ENCODE data around the gene DPF3.
"Not testable (repeated sequence)": the region's sequence is repeated elsewhere in the genome, so short reads cannot be mapped to it uniquely, and the experiment has no call there.

Gene DPF3

GRCh38 chr14:72880820-72881219 is 13.1 kb downstream of the DPF3 start:
- no peak for DNase-seq (ENCODE audit: low read depth)

GRCh38 chr14:72880164-72880563 is 13.7 kb downstream of the DPF3 start:
- no peak for DNase-seq (ENCODE audit: low read depth)

- DNase-seq (ENCODE audit: low read depth): no peak
Observed at GRCh38 chr14:72879431-72879830, 14.5 kb downstream of the DPF3 start.

- DNase-seq (ENCODE audit: low read depth): no peak
Observed at GRCh38 chr14:72878746-72879145, 15.2 kb downstream of the DPF3 start.

- no peak for DNase-seq (ENCODE audit: low read depth)
Observed at GRCh38 chr14:72876710-72877063, 17.2 kb downstream of the DPF3 start.

- no peak for DNase-seq (ENCODE audit: low read depth)
Observed at GRCh38 chr14:72876005-72876709, 17.7 kb downstream of the DPF3 start.

- not testable (repeated sequence) for DNase-seq (ENCODE audit: low read depth)
Observed at GRCh38 chr14:72870878-72871277, 23.0 kb downstream of the DPF3 start.

GRCh38 chr14:72869407-72870329 is 24.2 kb downstream of the DPF3 start:
- DNase-seq (ENCODE audit: low read depth): no peak

- DNase-seq (ENCODE audit: low read depth): no peak
Observed at GRCh38 chr14:72868500-72868899, 25.4 kb downstream of the DPF3 start.

- DNase-seq (ENCODE audit: low read depth): no peak
Observed at GRCh38 chr14:72864712-72865365, 29.1 kb downstream of the DPF3 start.

GRCh38 chr14:72863216-72864006 is 30.5 kb downstream of the DPF3 start:
- no peak for DNase-seq (ENCODE audit: low read depth)

- no peak for DNase-seq (ENCODE audit: low read depth)
Observed at GRCh38 chr14:72856530-72857266, 37.2 kb downstream of the DPF3 start.

- no peak for DNase-seq (ENCODE audit: low read depth)
Observed at GRCh38 chr14:72855913-72856312, 38.0 kb downstream of the DPF3 start.

- no peak for DNase-seq (ENCODE audit: low read depth)
Observed at GRCh38 chr14:72852194-72852593, 41.7 kb downstream of the DPF3 start.

- no peak for DNase-seq (ENCODE audit: low read depth)
Observed at GRCh38 chr14:72851635-72852034, 42.3 kb downstream of the DPF3 start.

- DNase-seq (ENCODE audit: low read depth): no peak
Observed at GRCh38 chr14:72850360-72850759, 43.5 kb downstream of the DPF3 start.

- no peak for DNase-seq (ENCODE audit: low read depth)
Observed at GRCh38 chr14:72849222-72849621, 44.7 kb downstream of the DPF3 start.

GRCh38 chr14:72847721-72848120 is 46.2 kb downstream of the DPF3 start:
- no peak for DNase-seq (ENCODE audit: low read depth)

GRCh38 chr14:72845683-72846082 is 48.2 kb downstream of the DPF3 start:
- no peak for DNase-seq (ENCODE audit: low read depth)

GRCh38 chr14:72845196-72845595 is 48.7 kb downstream of the DPF3 start:
- no peak for DNase-seq (ENCODE audit: low read depth)

GRCh38 chr14:72844524-72844923 is 49.4 kb downstream of the DPF3 start:
- no peak for DNase-seq (ENCODE audit: low read depth)
